Activated naive CD8-positive, alpha-beta T cell treated with anti-CD3 and anti-CD28 coated beads, Interleukin-2, amount 10 ng/mL, durations not matched to agents 7 days and 5 days (primary cell): Measurements from ENCODE around the gene SORCS3. TPM values are rescaled to one million over a fixed set of nuclear protein-coding genes. Genes with fewer than 3 reads are reported as not detected.

ENCODE experiments used
- ATAC-seq: fragments of 150-1000 bp; cut with Tn5 transposase; one replicate; pipeline ENCODE4 v1.10.0; 2021; ENCODE audit warnings: low read depth, moderate library complexity
- POLR2A ChIA-PET: fragments of 350-600 bp; sonication (Branson Sonifier 250); formaldehyde crosslinking; loops from one replicate; lab custom pipeline; 2021; ENCODE audit warnings: antibody characterized with exemption; lab: Charles Lee
- DNase-seq: peaks from one replicate; pipeline ENCODE4 v3.0.0; 2021
- H3K27ac Mint-ChIP-seq: one replicate; pipeline ENCODE4 v1.8.0; 2022; ENCODE audit warnings: mild to moderate bottlenecking, mixed read lengths
- H3K27me3 Mint-ChIP-seq: one replicate; pipeline ENCODE4 v1.8.0; 2022; ENCODE audit warnings: mild to moderate bottlenecking, moderate library complexity, mixed read lengths
- H3K36me3 Mint-ChIP-seq: one replicate; pipeline ENCODE4 v1.8.0; 2021; ENCODE audit warnings: mild to moderate bottlenecking, mixed read lengths
- H3K4me1 Mint-ChIP-seq: one replicate; pipeline ENCODE4 v1.8.0; 2021; ENCODE audit warnings: mixed read lengths
- H3K4me3 Mint-ChIP-seq: one replicate; pipeline ENCODE4 v1.8.0; 2022; ENCODE audit warnings: mild to moderate bottlenecking, moderate library complexity, mixed read lengths
- H3K9me3 Mint-ChIP-seq: one replicate; pipeline ENCODE4 v1.8.0; 2021; ENCODE audit warnings: mixed read lengths
- total RNA-seq, 2 experiments: library from RNA; stranded (reverse); gene quantifications; one replicate each; pipeline ENCODE4 v1.2.3, GENCODE V29; 2021

SORCS3 gene
- total RNA-seq, 2 experiments from 2014 or later, result not detected

DNA sequence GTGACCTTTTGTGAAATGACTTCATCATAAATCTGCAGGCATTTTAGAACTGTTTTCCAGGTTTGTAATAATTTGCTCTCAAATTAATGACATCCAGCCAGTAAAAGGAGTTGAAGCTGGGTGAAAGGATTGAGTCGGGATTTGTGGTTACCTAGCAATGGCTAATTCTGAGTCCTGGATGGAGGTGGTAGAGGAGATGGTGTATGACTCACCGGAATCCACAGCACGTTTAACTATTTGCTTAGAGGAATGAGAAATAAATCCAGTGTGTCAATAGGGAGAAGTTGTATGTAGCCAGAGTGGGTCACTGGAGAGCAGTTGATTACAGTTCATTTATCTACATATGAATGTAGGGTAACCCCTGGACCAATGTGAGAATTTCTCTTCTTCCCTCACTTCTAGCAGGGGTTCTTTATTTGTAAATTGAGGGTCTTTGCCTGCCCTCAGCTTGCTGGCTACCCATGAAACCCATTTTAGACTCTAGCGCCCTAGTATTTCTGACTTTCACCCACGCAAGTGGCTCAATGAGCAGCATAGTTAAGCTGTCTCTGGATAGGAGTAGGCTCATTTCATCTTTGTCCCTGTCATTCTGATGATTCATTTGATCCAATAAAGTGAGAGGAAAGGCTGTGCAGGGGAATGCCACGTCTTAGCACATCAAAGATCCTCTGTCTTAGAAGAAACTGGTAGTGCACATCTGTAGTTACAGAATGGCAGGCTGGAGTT lies 547.8 kb downstream of the SORCS3 start:
- H3K4me3 Mint-ChIP-seq, result no peak overlapping the region
- peaks cover 2% of the 10 kb centered on the region for H3K27me3 Mint-ChIP-seq
- no peaks in the 10 kb centered on the region for H3K4me1 Mint-ChIP-seq
- H3K36me3 Mint-ChIP-seq, result no peaks in the 10 kb centered on the region
- DNase-seq (no peak), ATAC-seq (no peak)
- POLR2A ChIA-PET, result no interaction called here
- no peaks in the 10 kb centered on the region for H3K9me3 Mint-ChIP-seq
- H3K27ac Mint-ChIP-seq, result no peak overlapping the region

DNA sequence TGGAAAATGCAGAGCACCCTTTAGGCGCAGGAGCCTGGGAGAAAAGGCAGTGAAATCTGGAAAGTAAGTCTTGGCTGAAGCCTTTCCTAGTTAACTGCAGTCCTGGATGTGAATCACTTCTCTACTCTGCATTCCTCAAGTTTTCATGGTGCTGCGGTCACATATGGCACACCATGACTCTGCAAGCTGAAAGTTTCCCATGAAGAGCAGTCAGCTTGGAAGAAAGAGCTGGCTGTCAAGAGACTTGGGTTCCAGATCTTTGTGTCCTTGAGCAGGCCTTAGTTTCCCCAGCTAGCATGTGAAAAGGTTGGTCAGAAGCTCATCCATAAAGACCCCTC lies 548.3 kb downstream of the SORCS3 start:
- no peaks in the 10 kb centered on the region for H3K9me3 Mint-ChIP-seq
- no peaks in the 10 kb centered on the region for H3K36me3 Mint-ChIP-seq
- H3K4me3 Mint-ChIP-seq, result no peak overlapping the region
- ATAC-seq (no peak), DNase-seq (no peak)
- no peaks in the 10 kb centered on the region for H3K4me1 Mint-ChIP-seq
- no peak overlapping the region for H3K27ac Mint-ChIP-seq
- POLR2A ChIA-PET, result no interaction called here
- H3K27me3 Mint-ChIP-seq, result peaks cover 2% of the 10 kb centered on the region

DNA sequence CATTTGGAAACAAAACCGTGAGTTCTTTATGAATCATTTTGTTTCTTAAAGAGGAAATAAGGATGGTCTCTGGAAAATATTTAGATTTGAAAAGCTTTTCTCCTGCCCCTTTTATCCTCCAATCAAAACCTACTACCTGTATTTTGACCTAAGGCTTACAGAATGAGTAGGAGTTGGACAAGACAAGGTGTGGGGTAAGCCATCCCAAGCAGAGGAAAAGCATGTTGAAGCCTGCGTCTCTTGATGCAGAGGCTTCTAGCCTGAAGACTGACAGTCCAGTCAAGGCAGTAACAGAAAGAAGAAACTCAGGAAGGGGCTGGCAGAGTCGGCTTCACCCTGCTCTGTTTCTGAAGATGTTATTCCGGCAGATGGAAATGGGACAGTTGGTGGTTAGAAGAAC lies 551.1 kb downstream of the SORCS3 start:
- Mint-ChIP-seq H3K4me1 (no peaks in the 10 kb centered on the region), H3K27me3 (peaks cover 2% of the 10 kb centered on the region), H3K36me3 (no peaks in the 10 kb centered on the region), H3K4me3 (no peak overlapping the region), H3K9me3 (no peaks in the 10 kb centered on the region), H3K27ac (no peak overlapping the region)
- POLR2A ChIA-PET, result no interaction called here
- DNase-seq, result no peak
- no peak for ATAC-seq

DNA sequence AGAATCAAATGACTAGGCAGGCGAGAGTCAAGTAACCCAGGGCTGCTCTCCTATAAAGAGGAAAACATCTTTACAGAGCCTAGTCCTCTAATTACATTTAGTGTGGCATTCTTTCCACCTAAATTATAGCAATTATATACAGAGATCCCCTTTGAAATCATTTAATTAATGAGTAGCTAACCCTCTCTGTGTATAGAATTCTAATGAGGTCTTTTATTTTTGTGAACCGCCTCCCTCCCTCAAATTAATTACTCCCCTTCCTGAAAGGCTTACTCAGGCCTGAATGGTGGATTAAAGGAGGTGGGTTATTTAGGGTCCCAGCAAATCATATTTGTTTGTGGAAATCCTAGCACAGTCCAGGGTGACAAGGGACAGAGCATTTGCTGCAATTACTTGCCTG lies 551.8 kb downstream of the SORCS3 start:
- no peaks in the 10 kb centered on the region for H3K4me1 Mint-ChIP-seq
- no peak for DNase-seq
- no peaks in the 10 kb centered on the region for H3K27me3 Mint-ChIP-seq
- no peaks in the 10 kb centered on the region for H3K36me3 Mint-ChIP-seq
- no peak for ATAC-seq
- H3K9me3 Mint-ChIP-seq, result no peaks in the 10 kb centered on the region
- POLR2A ChIA-PET, result no interaction called here
- H3K27ac Mint-ChIP-seq, result no peak overlapping the region
- no peak overlapping the region for H3K4me3 Mint-ChIP-seq

DNA sequence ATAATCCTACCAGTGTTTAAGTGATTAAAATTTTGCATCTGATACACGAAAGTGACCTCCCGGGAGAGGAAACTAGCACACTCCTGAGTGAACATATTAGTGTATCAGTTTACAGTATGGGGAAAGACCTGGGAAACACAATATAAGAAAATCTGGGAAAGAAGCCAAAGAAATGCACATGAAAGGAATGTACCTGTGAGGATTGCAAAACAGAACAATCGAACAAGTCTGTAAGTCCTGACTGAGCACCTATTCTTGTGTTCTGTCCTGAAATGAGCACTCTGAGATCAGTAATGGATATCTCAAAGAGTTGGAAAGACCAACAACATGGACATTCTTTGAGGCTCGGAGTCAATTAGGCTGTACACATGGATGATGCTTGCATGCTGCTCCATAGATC lies 554.7 kb downstream of the SORCS3 start:
- no peak overlapping the region for H3K27ac Mint-ChIP-seq
- no peaks in the 10 kb centered on the region for H3K27me3 Mint-ChIP-seq
- H3K36me3 Mint-ChIP-seq, result no peaks in the 10 kb centered on the region
- no peak overlapping the region for H3K4me3 Mint-ChIP-seq
- DNase-seq (no peak), ATAC-seq (no peak)
- POLR2A ChIA-PET, result no interaction called here
- no peaks in the 10 kb centered on the region for H3K4me1 Mint-ChIP-seq
- no peaks in the 10 kb centered on the region for H3K9me3 Mint-ChIP-seq

DNA sequence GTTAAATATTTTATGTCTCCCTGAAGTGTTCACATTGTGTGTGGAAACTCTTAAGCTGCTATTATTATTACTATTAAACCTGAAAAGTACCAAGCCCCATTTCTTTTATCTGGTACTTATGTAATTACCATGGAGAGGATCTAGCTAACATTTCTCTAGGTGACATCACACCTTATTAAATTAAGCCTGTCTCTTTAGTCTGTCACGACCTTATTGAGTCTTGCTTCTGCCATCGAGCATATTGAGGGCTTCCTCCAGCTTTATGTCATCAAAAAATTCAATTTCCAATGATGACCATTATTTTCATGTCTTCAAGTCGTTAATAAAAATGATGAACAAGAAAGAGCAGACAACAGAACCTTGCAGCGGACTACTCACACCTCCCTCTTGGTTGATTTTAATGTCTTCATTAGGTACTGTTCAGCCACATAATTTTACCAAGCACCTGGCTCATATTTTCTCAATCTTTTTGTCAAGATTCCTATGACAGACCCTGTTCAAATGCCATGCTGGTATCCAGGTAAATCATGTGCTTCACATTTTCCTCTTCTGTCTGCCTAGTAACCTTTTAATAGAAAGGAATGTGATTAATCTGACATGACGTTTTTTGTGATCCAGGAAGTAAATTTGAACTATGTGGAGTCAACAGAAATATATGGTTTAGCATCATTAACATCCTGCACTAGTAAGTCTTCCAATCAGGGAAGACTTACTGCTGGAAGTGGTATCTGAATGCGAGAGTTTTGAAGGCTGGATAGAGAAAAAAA lies 556.7 kb downstream of the SORCS3 start:
- DNase-seq (no peak), ATAC-seq (no peak)
- H3K9me3 Mint-ChIP-seq, result no peaks in the 10 kb centered on the region
- no peak overlapping the region for H3K27ac Mint-ChIP-seq
- H3K4me1 Mint-ChIP-seq, result no peaks in the 10 kb centered on the region
- H3K4me3 Mint-ChIP-seq, result no peak overlapping the region
- H3K36me3 Mint-ChIP-seq, result no peaks in the 10 kb centered on the region
- H3K27me3 Mint-ChIP-seq, result no peaks in the 10 kb centered on the region
- POLR2A ChIA-PET, result no interaction called here

DNA sequence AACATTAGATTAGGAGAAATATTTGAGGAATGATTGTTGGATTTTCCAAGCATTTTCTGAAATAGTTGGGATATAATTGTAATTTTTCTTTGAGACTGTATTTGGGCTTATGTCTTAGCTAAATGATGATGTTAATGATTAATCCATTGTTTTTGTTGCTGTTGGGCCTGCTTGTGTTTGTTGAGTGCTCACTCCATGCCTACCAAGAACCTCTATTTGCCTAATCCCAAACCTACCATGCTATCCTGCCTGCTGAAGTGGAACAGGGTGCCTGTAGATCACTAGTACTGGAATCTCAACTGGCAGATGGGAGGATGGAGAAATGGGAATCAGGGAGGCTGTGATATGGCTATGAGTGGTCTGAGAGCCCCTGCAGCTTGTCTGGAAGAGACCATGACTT lies 565.5 kb downstream of the SORCS3 start:
- Mint-ChIP-seq H3K4me1 (no peaks in the 10 kb centered on the region), H3K36me3 (no peaks in the 10 kb centered on the region), H3K27ac (no peak overlapping the region), H3K27me3 (no peaks in the 10 kb centered on the region), H3K4me3 (no peak overlapping the region), H3K9me3 (no peaks in the 10 kb centered on the region)
- ATAC-seq, result no peak
- POLR2A ChIA-PET, result no interaction called here
- no peak for DNase-seq

DNA sequence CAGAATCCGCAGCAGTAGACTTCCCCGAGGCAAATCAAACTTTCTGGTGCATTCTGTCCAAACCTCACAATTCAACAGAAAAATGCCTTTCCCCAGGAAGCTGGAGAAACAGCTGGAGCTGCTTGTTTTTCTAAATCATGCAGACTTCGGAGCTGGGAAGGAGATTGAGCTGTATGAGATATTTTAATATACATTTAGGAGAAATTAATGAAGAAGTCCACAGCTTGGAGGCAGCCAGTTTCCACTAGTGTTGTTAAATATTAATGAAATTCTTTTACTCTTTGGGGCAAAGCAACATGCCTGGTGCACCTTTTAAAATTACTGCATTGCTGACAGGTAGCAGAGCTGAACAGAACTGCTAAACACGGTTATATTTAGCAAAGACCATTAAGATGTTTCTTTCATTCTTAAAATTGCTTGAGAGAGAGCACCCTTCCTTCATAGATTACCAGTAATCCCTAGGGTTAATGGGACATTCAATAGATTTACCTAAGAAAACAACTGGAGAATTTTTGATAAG lies 566.4 kb downstream of the SORCS3 start:
- Mint-ChIP-seq H3K36me3 (no peaks in the 10 kb centered on the region), H3K27me3 (no peaks in the 10 kb centered on the region), H3K9me3 (no peaks in the 10 kb centered on the region), H3K4me1 (no peaks in the 10 kb centered on the region), H3K27ac (no peak overlapping the region), H3K4me3 (no peak overlapping the region)
- ATAC-seq (no peak), DNase-seq (no peak)
- POLR2A ChIA-PET, result no interaction called here

DNA sequence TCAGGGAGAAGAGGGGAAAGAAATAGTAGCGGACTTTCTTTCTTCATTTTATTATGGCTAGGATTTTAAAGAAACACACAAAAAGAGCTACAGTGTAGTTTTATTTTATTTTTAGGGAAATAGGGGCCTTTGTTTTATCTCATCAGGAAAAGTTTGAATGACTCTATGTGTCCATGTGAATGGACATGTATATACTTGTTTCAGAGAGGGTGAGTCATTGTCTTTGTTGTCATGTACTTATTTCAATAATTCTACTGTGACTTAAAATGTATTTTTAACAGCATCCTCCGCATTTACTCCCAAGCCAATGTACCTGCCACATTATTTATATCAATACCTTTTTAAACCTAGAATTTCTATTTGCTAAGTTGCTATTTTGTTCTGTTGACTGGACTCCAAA lies 569.5 kb downstream of the SORCS3 start:
- no peak overlapping the region for H3K27ac Mint-ChIP-seq
- H3K4me1 Mint-ChIP-seq, result no peaks in the 10 kb centered on the region
- no peak for ATAC-seq
- H3K27me3 Mint-ChIP-seq, result no peaks in the 10 kb centered on the region
- no peak overlapping the region for H3K4me3 Mint-ChIP-seq
- DNase-seq, result no peak
- H3K9me3 Mint-ChIP-seq, result peaks cover 3% of the 10 kb centered on the region
- H3K36me3 Mint-ChIP-seq, result no peaks in the 10 kb centered on the region
- POLR2A ChIA-PET, result no interaction called here

DNA sequence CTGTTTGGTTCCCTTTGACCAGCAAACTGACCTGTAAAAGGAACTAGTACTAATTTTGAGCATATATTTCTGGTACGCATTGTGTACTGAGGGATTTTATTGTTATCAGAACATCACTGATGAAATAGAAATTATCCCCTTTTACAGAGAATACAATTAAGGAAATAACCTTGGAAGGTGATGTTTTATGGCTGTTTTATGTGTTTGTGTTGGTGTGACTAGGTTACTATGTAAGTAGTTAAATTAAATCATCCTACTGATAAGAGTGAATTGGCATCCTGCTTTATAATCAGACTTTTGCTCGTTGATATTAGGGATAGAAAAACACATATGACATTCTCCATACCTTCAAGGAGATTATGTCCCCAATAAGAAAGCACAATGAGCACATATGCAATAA lies 596.6 kb downstream of the SORCS3 start:
- Mint-ChIP-seq H3K27ac (no peak overlapping the region), H3K4me1 (no peaks in the 10 kb centered on the region), H3K4me3 (no peak overlapping the region), H3K27me3 (no peaks in the 10 kb centered on the region), H3K36me3 (no peaks in the 10 kb centered on the region), H3K9me3 (peaks cover 2% of the 10 kb centered on the region)
- ATAC-seq (no peak), DNase-seq (no peak)
- POLR2A ChIA-PET, result no interaction called here

DNA sequence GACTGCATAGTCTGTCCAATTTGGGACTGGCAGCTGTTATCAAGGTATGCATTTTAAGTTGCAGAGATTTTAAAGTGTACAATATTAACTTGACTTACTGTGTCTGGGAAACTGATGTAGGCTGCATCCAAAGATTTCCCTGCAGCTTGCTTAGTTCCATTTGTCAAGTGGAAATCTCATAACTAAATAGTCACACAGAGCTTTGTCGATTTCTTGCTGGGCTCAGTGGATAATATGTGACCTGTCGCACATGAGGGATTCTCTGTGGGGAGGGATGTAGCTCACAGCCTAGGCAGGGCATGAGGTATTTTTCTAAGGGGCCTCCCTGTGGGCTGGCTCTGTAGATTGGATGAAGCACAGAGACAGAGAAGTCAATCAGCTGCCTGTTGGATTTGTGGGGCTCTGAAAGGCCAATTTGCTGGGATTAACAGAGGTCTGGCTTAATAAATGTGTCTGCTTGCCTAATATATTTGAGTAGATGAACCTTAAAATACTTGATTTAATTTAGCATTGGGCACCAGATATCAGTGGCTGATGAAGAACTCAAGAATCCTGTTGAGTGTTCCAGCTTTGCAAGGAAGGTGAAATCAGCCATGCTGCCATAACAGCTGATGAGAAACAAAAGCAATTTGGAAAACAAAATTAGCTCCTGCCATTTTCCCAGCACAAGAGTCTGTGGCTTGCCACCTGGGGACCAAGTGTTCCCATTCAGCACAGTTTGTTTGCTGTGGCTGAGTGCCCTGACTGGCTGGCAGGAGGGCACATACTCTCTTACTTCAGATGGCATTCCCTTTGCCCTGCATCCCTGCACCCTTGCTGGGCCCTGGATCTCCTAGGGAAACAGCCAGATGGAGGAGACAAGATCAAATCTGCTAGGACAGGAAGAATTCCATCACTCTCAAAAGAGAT lies 598.5 kb downstream of the SORCS3 start:
- POLR2A ChIA-PET, result no interaction called here
- Mint-ChIP-seq H3K4me1 (no peaks in the 10 kb centered on the region), H3K27ac (no peak overlapping the region), H3K4me3 (no peak overlapping the region), H3K9me3 (peaks cover 2% of the 10 kb centered on the region), H3K27me3 (no peaks in the 10 kb centered on the region), H3K36me3 (no peaks in the 10 kb centered on the region)
- DNase-seq (no peak), ATAC-seq (no peak)

DNA sequence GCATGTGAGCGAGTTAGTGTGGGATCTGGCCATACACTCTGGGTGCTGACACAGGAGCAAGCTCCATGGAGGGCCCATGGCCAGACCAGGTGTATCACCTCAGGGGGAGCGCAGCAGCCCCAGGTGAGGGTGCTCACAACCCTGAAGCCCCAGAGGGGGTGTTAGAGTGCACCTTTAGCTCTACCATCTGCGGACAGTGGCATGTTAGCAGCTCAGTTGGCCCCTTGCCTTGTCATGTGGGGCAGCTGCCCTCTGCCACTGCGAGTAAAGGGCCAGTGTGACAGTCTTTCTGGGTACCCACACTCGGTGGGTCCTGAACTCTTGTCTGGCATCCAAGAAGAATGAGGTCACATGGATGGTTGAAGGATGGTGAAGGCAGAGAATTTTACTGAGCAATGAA lies 600.2 kb downstream of the SORCS3 start:
- Mint-ChIP-seq H3K27ac (no peak overlapping the region), H3K4me1 (no peaks in the 10 kb centered on the region), H3K4me3 (no peak overlapping the region), H3K27me3 (no peaks in the 10 kb centered on the region), H3K36me3 (no peaks in the 10 kb centered on the region), H3K9me3 (no peaks in the 10 kb centered on the region)
- no peak for ATAC-seq
- POLR2A ChIA-PET, result no interaction called here
- DNase-seq, result no peak

DNA sequence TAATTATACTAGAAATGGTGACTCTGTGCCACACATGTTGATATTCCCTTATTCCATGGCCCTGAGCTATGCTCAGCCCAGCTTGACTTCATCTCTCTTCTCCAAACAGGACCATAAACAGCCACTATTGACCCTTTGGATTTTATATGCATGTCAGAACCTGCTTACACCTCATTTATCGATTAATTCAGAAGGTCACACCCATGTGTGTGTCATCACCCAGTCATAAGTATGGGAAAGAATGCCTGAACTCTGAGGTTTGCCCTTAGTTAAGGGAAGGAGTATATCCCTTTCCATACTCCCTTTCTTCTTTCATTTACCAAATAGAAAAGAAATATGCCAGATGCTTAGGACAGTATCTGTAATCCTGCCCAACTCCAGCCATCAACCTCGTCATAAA lies 602.3 kb downstream of the SORCS3 start:
- Mint-ChIP-seq H3K27me3 (no peaks in the 10 kb centered on the region), H3K4me3 (no peak overlapping the region), H3K4me1 (no peaks in the 10 kb centered on the region), H3K9me3 (no peaks in the 10 kb centered on the region), H3K36me3 (no peaks in the 10 kb centered on the region), H3K27ac (no peak overlapping the region)
- DNase-seq (no peak), ATAC-seq (no peak)
- POLR2A ChIA-PET, result no interaction called here
